Measurements from ENCODE around the gene THEM5.

Gene THEM5

GRCh38 chr1:151851886-151852285, 1.6 kb downstream of the THEM5 start:
- H3K27me3 ChIP-seq (ENCODE audit: insufficient read depth, low read length): peaks cover 7% of the 10 kb centered on the region

GRCh38 chr1:151849871-151850270, 3.6 kb downstream of the THEM5 start:
- Histone ChIP-seq H3K27me3 (ENCODE audit: insufficient read depth, low read length) (peaks cover 7% of the 10 kb centered on the region), H3K27ac (ENCODE audit: low read depth, low read length) (no peak overlapping the region), H3K4me1 (ENCODE audit: insufficient read depth, low read length) (peaks cover 10% of the 10 kb centered on the region), H3K4me3 (ENCODE audit: low read length) (no peak overlapping the region), H3K36me3 (ENCODE audit: insufficient read depth, low read length) (no peaks in the 10 kb centered on the region), H3K9ac (ENCODE audit: low read depth, low read length) (no peak overlapping the region), H3K9me3 (ENCODE audit: insufficient read depth, low read depth, low read length) (no peaks in the 10 kb centered on the region)

More at GRCh38 chr1:151851886-151852285, 1.6 kb downstream of the THEM5 start:
- 80% methylated on average over 8 of the region's 8 CpGs for WGBS
- Histone ChIP-seq H3K9me3 (ENCODE audit: insufficient read depth, low read depth, low read length) (no peaks in the 10 kb centered on the region), H3K27ac (ENCODE audit: low read depth, low read length) (no peak overlapping the region), H3K4me3 (ENCODE audit: low read length) (no peak overlapping the region), H3K4me1 (ENCODE audit: insufficient read depth, low read length) (peaks cover under 1% of the 10 kb centered on the region; the same call in 1 of the 2 replicates), H3K36me3 (ENCODE audit: insufficient read depth, low read length) (no peaks in the 10 kb centered on the region), H3K9ac (ENCODE audit: low read depth, low read length) (no peak overlapping the region)

- WGBS: 98% methylated on average over 3 of the region's 3 CpGs
- Histone ChIP-seq H3K4me1 (ENCODE audit: insufficient read depth, low read length) (peaks cover 14% of the 10 kb centered on the region), H3K9me3 (ENCODE audit: insufficient read depth, low read depth, low read length) (no peaks in the 10 kb centered on the region), H3K27ac (ENCODE audit: low read depth, low read length) (no peak overlapping the region), H3K27me3 (ENCODE audit: insufficient read depth, low read length) (peaks cover 7% of the 10 kb centered on the region), H3K9ac (ENCODE audit: low read depth, low read length) (no peak overlapping the region), H3K36me3 (ENCODE audit: insufficient read depth, low read length) (no peaks in the 10 kb centered on the region), H3K4me3 (ENCODE audit: low read length) (no peak overlapping the region)
Measured at GRCh38 chr1:151849126-151849525, 4.4 kb downstream of the THEM5 start.

- Histone ChIP-seq H3K9ac (ENCODE audit: low read depth, low read length) (no peak overlapping the region), H3K4me1 (ENCODE audit: insufficient read depth, low read length) (peaks cover 14% of the 10 kb centered on the region), H3K4me3 (ENCODE audit: low read length) (no peak overlapping the region), H3K36me3 (ENCODE audit: insufficient read depth, low read length) (no peaks in the 10 kb centered on the region), H3K27ac (ENCODE audit: low read depth, low read length) (no peak overlapping the region), H3K27me3 (ENCODE audit: insufficient read depth, low read length) (peaks cover 5% of the 10 kb centered on the region), H3K9me3 (ENCODE audit: insufficient read depth, low read depth, low read length) (no peaks in the 10 kb centered on the region)
- WGBS: 79% methylated on average over 11 of the region's 11 CpGs
Measured at GRCh38 chr1:151847867-151848596, 5.5 kb downstream of the THEM5 start.

- no peak overlapping the region for H3K4me3 ChIP-seq (ENCODE audit: low read length)
- H3K27me3 ChIP-seq (ENCODE audit: insufficient read depth, low read length): no peaks in the 10 kb centered on the region; the same call in 1 of the 2 replicates
- H3K27ac ChIP-seq (ENCODE audit: low read depth, low read length): peak overlapping the region; percentile 1; the same call in 1 of the 2 replicates
- H3K9ac ChIP-seq (ENCODE audit: low read depth, low read length): no peak overlapping the region
- H3K9me3 ChIP-seq (ENCODE audit: insufficient read depth, low read depth, low read length): no peaks in the 10 kb centered on the region
- WGBS: 77% methylated on average over 8 of the region's 8 CpGs
- no peaks in the 10 kb centered on the region for H3K36me3 ChIP-seq (ENCODE audit: insufficient read depth, low read length)
- peaks cover 14% of the 10 kb centered on the region for H3K4me1 ChIP-seq (ENCODE audit: insufficient read depth, low read length)
Measured at GRCh38 chr1:151846686-151847237, 6.8 kb downstream of the THEM5 start.

- Histone ChIP-seq H3K27ac (ENCODE audit: low read depth, low read length) (peak overlapping the region; percentile 27; the same call in 1 of the 2 replicates), H3K4me3 (ENCODE audit: low read length) (no peak overlapping the region), H3K9ac (ENCODE audit: low read depth, low read length) (no peak overlapping the region), H3K9me3 (ENCODE audit: insufficient read depth, low read depth, low read length) (no peaks in the 10 kb centered on the region), H3K27me3 (ENCODE audit: insufficient read depth, low read length) (peaks cover under 1% of the 10 kb centered on the region), H3K4me1 (ENCODE audit: insufficient read depth, low read length) (peaks cover 14% of the 10 kb centered on the region), H3K36me3 (ENCODE audit: insufficient read depth, low read length) (no peaks in the 10 kb centered on the region)
- 46% methylated on average over 6 of the region's 6 CpGs for WGBS
Measured at GRCh38 chr1:151846062-151846568, 7.4 kb downstream of the THEM5 start.

GRCh38 chr1:151843398-151843797, 10.1 kb downstream of the THEM5 start:
- WGBS: 93% methylated on average over 2 of the region's 2 CpGs
- no peak overlapping the region for H3K27ac ChIP-seq (ENCODE audit: low read depth, low read length)

GRCh38 chr1:151841141-151841540, 12.4 kb downstream of the THEM5 start:
- H3K27me3 ChIP-seq (ENCODE audit: insufficient read depth, low read length): peaks cover 41% of the 10 kb centered on the region
- WGBS: 73% methylated on average over 2 of the region's 2 CpGs
- no peak overlapping the region for H3K27ac ChIP-seq (ENCODE audit: low read depth, low read length)
- no peaks in the 10 kb centered on the region for H3K36me3 ChIP-seq (ENCODE audit: insufficient read depth, low read length)
- peaks cover 19% of the 10 kb centered on the region for H3K4me1 ChIP-seq (ENCODE audit: insufficient read depth, low read length)
- H3K9me3 ChIP-seq (ENCODE audit: insufficient read depth, low read depth, low read length): no peaks in the 10 kb centered on the region
- no peak overlapping the region for H3K9ac ChIP-seq (ENCODE audit: low read depth, low read length)
- H3K4me3 ChIP-seq (ENCODE audit: low read length): no peak overlapping the region

More at GRCh38 chr1:151843398-151843797, 10.1 kb downstream of the THEM5 start:
- Histone ChIP-seq H3K9ac (ENCODE audit: low read depth, low read length) (no peak overlapping the region), H3K36me3 (ENCODE audit: insufficient read depth, low read length) (no peaks in the 10 kb centered on the region), H3K9me3 (ENCODE audit: insufficient read depth, low read depth, low read length) (no peaks in the 10 kb centered on the region), H3K4me1 (ENCODE audit: insufficient read depth, low read length) (peaks cover 23% of the 10 kb centered on the region), H3K4me3 (ENCODE audit: low read length) (no peak overlapping the region), H3K27me3 (ENCODE audit: insufficient read depth, low read length) (peaks cover 22% of the 10 kb centered on the region)

- H3K4me3 ChIP-seq (ENCODE audit: low read length): peak overlapping the region; percentile 61
- H3K9ac ChIP-seq (ENCODE audit: low read depth, low read length): peak overlapping the region; percentile 86
Measured at GRCh38 chr1:151840421-151840820, 13.1 kb downstream of the THEM5 start.

GRCh38 chr1:151839457-151840403, 13.8 kb downstream of the THEM5 start, which contains the start of gene C2CD4D:
Gene C2CD4D (minus strand): TSS chr1:151839820. CDS start chr1:151838989, 831 bp downstream.
- Histone ChIP-seq H3K9me3 (ENCODE audit: insufficient read depth, low read depth, low read length) (no peaks in the 10 kb centered on the region), H3K36me3 (ENCODE audit: insufficient read depth, low read length) (no peaks in the 10 kb centered on the region), H3K27me3 (ENCODE audit: insufficient read depth, low read length) (peaks cover 41% of the 10 kb centered on the region), H3K27ac (ENCODE audit: low read depth, low read length) (peak within 1 kb of the TSS; percentile 73), H3K4me3 (ENCODE audit: low read length) (peak within 1 kb of the TSS; percentile 61), H3K9ac (ENCODE audit: low read depth, low read length) (peak within 1 kb of the TSS; percentile 86), H3K4me1 (ENCODE audit: insufficient read depth, low read length) (peaks cover 16% of the 10 kb centered on the region)
- whole genome bisulfite sequencing: 3% methylated on average over 47 of the region's 47 CpGs

More at GRCh38 chr1:151840421-151840820, 13.1 kb downstream of the THEM5 start:
- peaks cover 17% of the 10 kb centered on the region for H3K4me1 ChIP-seq (ENCODE audit: insufficient read depth, low read length)
- H3K27me3 ChIP-seq (ENCODE audit: insufficient read depth, low read length): peaks cover 41% of the 10 kb centered on the region
- H3K36me3 ChIP-seq (ENCODE audit: insufficient read depth, low read length): no peaks in the 10 kb centered on the region
- no peak overlapping the region for H3K27ac ChIP-seq (ENCODE audit: low read depth, low read length)
- no peaks in the 10 kb centered on the region for H3K9me3 ChIP-seq (ENCODE audit: insufficient read depth, low read depth, low read length)
